HepG2 (cell line): ENCODE measurements around the gene FEM1B. TPM values are rescaled to one million over a fixed set of nuclear protein-coding genes. Genes with fewer than 3 reads are reported as not detected.
A peak's percentile ranks its signal among the peaks of the same experiment; 100 is the strongest.

ENCODE experiments used
- ATAC-seq: fragments of 200-7000 bp; cut with Tn5 transposase; 3 replicates; pipeline ENCODE4 v1.9.1; 2020; ENCODE audit warnings: mild to moderate bottlenecking, moderate library complexity
- BruUV-seq: library from RNA; stranded (reverse); fragments of 400-500 nt; replicated peaks from 2 replicates; lab custom pipeline; 2021; lab: Mats Ljungman, UMichigan
- CTCF ChIA-PET: fragments of 300-600 bp; formaldehyde crosslinking; extraction: SDS; loops from one replicate; lab custom pipeline; 2021; ENCODE audit warnings: low total read pairs, inconsistent platforms, low intra/inter-chr PET ratio; lab: Yijun Ruan, JAX
- POLR2A ChIA-PET: fragments of 350-600 bp; sonication (Branson Sonifier 250); formaldehyde crosslinking; loops from one replicate; lab custom pipeline; 2020; ENCODE audit warnings: antibody characterized with exemption, inconsistent platforms; lab: Yijun Ruan, JAX
- DNase-seq: peaks from one replicate; pipeline ENCODE4 v3.0.0-alpha.2; 2015; ENCODE audit warnings: low spot score
- FAIRE-seq: peaks from 3 replicates; lab custom pipeline; 2011; peaks lifted over from hg19 to GRCh38; lab: Jason Lieb, UNC
- H2AFZ ChIP-seq: one replicate; pipeline ENCODE4 v1.6.1; 2011; ENCODE audit warnings: low read length, inconsistent platforms
- H3K27ac ChIP-seq: fragments of 300-600 bp; 3 replicates; pipeline ENCODE4 v1.8.0; 2011; ENCODE audit warnings: mixed run types, mild to moderate bottlenecking, mixed read lengths, low read length, inconsistent platforms; ENCODE audit not compliant: insufficient read depth; ENCODE audit errors: extremely low read length
- H3K27me3 ChIP-seq, 2 experiments: fragments of 200-600 bp in 1 of 2; 2 replicates in 1 of 2; 3 replicates in 1 of 2; pipeline versions ENCODE4 v1.6.0 to v1.8.0; 2011; ENCODE audit warnings: low read length in 2 of 2, mild to moderate bottlenecking in 2 of 2, moderate library complexity in 2 of 2, inconsistent platforms in 1 of 2; ENCODE audit not compliant: insufficient read depth in 2 of 2, control insufficient read depth in 1 of 2
- H3K36me3 ChIP-seq, 2 experiments: fragments of 200-600 bp in 1 of 2; replicated peaks in 1 of 2; 2 replicates in 1 of 2; 3 replicates in 1 of 2; pipeline versions ENCODE4 v1.5.1 to v1.8.0; 2011; ENCODE audit warnings: low read length in 2 of 2, inconsistent platforms in 1 of 2; ENCODE audit not compliant: insufficient read depth in 2 of 2, control insufficient read depth in 1 of 2
- H3K4me1 ChIP-seq: 2 replicates; pipeline ENCODE4 v1.5.1; 2012; ENCODE audit warnings: low read length, inconsistent platforms; ENCODE audit not compliant: insufficient read depth
- H3K4me2 ChIP-seq: 2 replicates; pipeline ENCODE4 v1.6.0; 2011; ENCODE audit warnings: low read depth, low read length, inconsistent platforms
- H3K4me3 ChIP-seq, 3 experiments: fragments of 200-600 bp in 1 of 3; sonication (generic), shearing (Covaris generic) in 1 of 3; replicated peaks in 1 of 3; 2 replicates each; pipeline ENCODE4 v1.5.1; 2011 to 2016; ENCODE audit warnings: low read length in 3 of 3, inconsistent platforms in 2 of 3, low read depth in 2 of 3, mild to moderate bottlenecking in 2 of 3, control low read depth in 1 of 3, mixed read lengths in 1 of 3; ENCODE audit not compliant: insufficient read depth in 1 of 3
- H3K79me2 ChIP-seq: one replicate; pipeline ENCODE4 v1.6.1; 2011; ENCODE audit warnings: low read length, inconsistent platforms; ENCODE audit not compliant: insufficient read depth
- H3K9ac ChIP-seq: 2 replicates; pipeline ENCODE4 v1.6.0; 2011; ENCODE audit warnings: mild to moderate bottlenecking, low read depth, low read length, inconsistent platforms; ENCODE audit not compliant: insufficient read depth
- H3K9me3 ChIP-seq: 2 replicates; pipeline ENCODE4 v1.5.1; 2012; ENCODE audit warnings: mild to moderate bottlenecking, low read length
- H4K20me1 ChIP-seq: 2 replicates; pipeline ENCODE4 v1.6.0; 2011; ENCODE audit warnings: inconsistent platforms, mild to moderate bottlenecking, low read length, moderate library complexity; ENCODE audit not compliant: insufficient read depth
- ELF3 ChIP-seq: IDR thresholded peaks from 2 replicates; pipeline ENCODE4 v1.6.1; 2016; ENCODE audit warnings: missing genetic modification reagents, missing compliant biosample characterization
- KLF13 ChIP-seq: sonication (generic); formaldehyde crosslinking; IDR thresholded peaks from 2 replicates; pipeline ENCODE4 v1.4.0; 2020; ENCODE audit warnings: mild to moderate bottlenecking, missing genetic modification reagents
- NAIF1 ChIP-seq: sonication (generic); formaldehyde crosslinking; IDR thresholded peaks from 2 replicates; pipeline ENCODE4 v1.5.0; 2020; ENCODE audit warnings: mild to moderate bottlenecking, missing genetic modification reagents, borderline replicate concordance
- PHF20 ChIP-seq: sonication (generic); formaldehyde crosslinking; IDR thresholded peaks from 2 replicates; pipeline ENCODE4 v1.5.0; 2020; ENCODE audit warnings: mild to moderate bottlenecking, missing genetic modification reagents
- RBM39 ChIP-seq: fragments of 200-400 bp; formaldehyde crosslinking; IDR thresholded peaks from one replicate; pipeline ENCODE4 v1.6.1; 2018; ENCODE audit warnings: antibody characterized with exemption, mild to moderate bottlenecking, low read depth, low read length; ENCODE audit not compliant: poor library complexity, severe bottlenecking
- SALL1 ChIP-seq: sonication (generic); formaldehyde crosslinking; IDR thresholded peaks from 2 replicates; pipeline ENCODE4 v1.8.0; 2022; ENCODE audit warnings: mild to moderate bottlenecking, missing genetic modification reagents
- ZBTB44 ChIP-seq: sonication (generic); formaldehyde crosslinking; IDR thresholded peaks from 2 replicates; pipeline ENCODE4 v1.4.0; 2020; ENCODE audit warnings: missing genetic modification reagents
- ZBTB8A ChIP-seq: sonication (generic); formaldehyde crosslinking; IDR thresholded peaks from 2 replicates; pipeline ENCODE4 v1.4.0; 2020; ENCODE audit warnings: mild to moderate bottlenecking, low read depth, missing genetic modification reagents, borderline replicate concordance
- ZMYM3 ChIP-seq: sonication (generic); formaldehyde crosslinking; IDR thresholded peaks from 2 replicates; pipeline ENCODE4 v1.5.1; 2020; ENCODE audit warnings: mild to moderate bottlenecking, missing genetic modification reagents
- ZNF570 ChIP-seq: sonication (generic); formaldehyde crosslinking; IDR thresholded peaks from 2 replicates; pipeline ENCODE4 v1.4.0; 2020; ENCODE audit warnings: mild to moderate bottlenecking, missing genetic modification reagents, borderline replicate concordance
- ZNF615 ChIP-seq: sonication (generic); formaldehyde crosslinking; IDR thresholded peaks from 2 replicates; pipeline ENCODE4 v1.5.0; 2020; ENCODE audit warnings: mild to moderate bottlenecking, missing genetic modification reagents, borderline replicate concordance
- ZNF766 ChIP-seq: sonication (generic); formaldehyde crosslinking; IDR thresholded peaks from 2 replicates; pipeline ENCODE4 v1.5.0; 2020; ENCODE audit warnings: missing genetic modification reagents, borderline replicate concordance
- WGBS: methylation state at CpG from one replicate; pipeline ENCODE4 v1.1.6; 2017; ENCODE audit warnings: low lambda C conversion rate; 5-methylcytosine and 5-hydroxymethylcytosine counted together
- in situ Hi-C: cut with HindIII; loops from 2 replicates; pipeline ENCODE4 v1.10.0; 2017; ENCODE audit warnings: low pct_unique_long_range_greater_than_20kb; ENCODE audit not compliant: extremely low pct_ligation_motif_present
- intact Hi-C: fragments of 100-400 bp; cut with micrococcal nuclease; formaldehyde crosslinking; loops from one replicate; pipeline ENCODE4 v1.10.0; 2022; ENCODE audit not compliant: unreplicated experiment
- polyA plus RNA-seq, 8 experiments: library from polyadenylated mRNA; depleted of rRNA in 3 of 8; stranded (reverse) in 7 of 8; unstranded in 1 of 8; fragments of >200 nt; fragmentation: Illumina TruSeq in 4 of 8; extraction: Trizol in 4 of 8; gene quantifications; 2 replicates each; pipeline versions ENCODE4 v1.2.1 to v1.2.3, GENCODE V29; 2011 to 2016; ENCODE audit warnings: low read depth in 4 of 8, missing spikeins in 1 of 8, mixed read lengths in 1 of 8; ENCODE audit not compliant: insufficient read depth in 1 of 8
- total RNA-seq, 5 experiments: library from RNA; depleted of rRNA; stranded (reverse); fragments of >200 nt; fragmentation: Illumina TruSeq; extraction: Trizol; gene quantifications; 2 replicates each; pipeline ENCODE4 v1.2.3, GENCODE V29; 2016; ENCODE audit warnings: low read depth in 1 of 5

Gene FEM1B
- total and polyA plus RNA-seq, 2 of the 13 experiments (the other 11 are each of a cell fraction or from before 2014, with no cell fraction given), result 38.1 to 40.0 TPM

GRCh38 chr15:68307131-68307928 is 29.8 kb downstream of the FEM1B start:
- CTCF ChIA-PET, result interaction anchor here (1.0 to 1.8 kb wide), 5 partner anchors 9 to 76 kb away, joined by 4 to 19 read pairs (median 5); partner anchors contain the start of gene FEM1B
- in situ Hi-C loops, result loop anchor here (5.0 kb wide), 1 partner anchor 65 kb away; no protein-coding TSS in a partner anchor
- ATAC-seq, result no peak

More at GRCh38 chr15:68307131-68307928, 29.8 kb downstream of the FEM1B start:
- POLR2A ChIA-PET, result interaction anchor here (0.9 to 1.1 kb wide), 3 partner anchors 7 to 30 kb away, joined by 3 to 6 read pairs (median 3); partner anchors contain the start of gene FEM1B
- Histone ChIP-seq H4K20me1 (no peaks in the 10 kb centered on the region), H2AFZ (no peak overlapping the region), H3K4me3 (no peak overlapping the region), H3K36me3 (no peaks in the 10 kb centered on the region), H3K27ac (no peak overlapping the region), H3K27me3 (peaks cover 0 to 10% of the 10 kb centered on the region in 2 experiments; a peak in 3 of 5 replicates), H3K9ac (no peak overlapping the region), H3K4me1 (peaks cover 65% of the 10 kb centered on the region)
- intact Hi-C loops, result loop anchor here (5.0 kb wide), 1 partner anchor 465 kb away; no protein-coding TSS in a partner anchor
- DNase-seq (no peak), FAIRE-seq (no peak)
- no TSS peak for BruUV-seq
- TF ChIP-seq ZNF766 (CRISPR knock-in tag), result no peak
- no peak for TF ChIP-seq RBM39
- no peak for TF ChIP-seq PHF20 (CRISPR knock-in tag)
- no peak for TF ChIP-seq ZNF570 (CRISPR knock-in tag)
- TF ChIP-seq ELF3 (CRISPR knock-in tag), result no peak
- TF ChIP-seq NAIF1 (CRISPR knock-in tag), result no peak
- TF ChIP-seq ZBTB44 (CRISPR knock-in tag), result no peak
- no peak for TF ChIP-seq ZMYM3 (CRISPR knock-in tag)
- no peak for TF ChIP-seq SALL1 (CRISPR knock-in tag)
- TF ChIP-seq KLF13, result no peak
- TF ChIP-seq ZBTB8A (CRISPR knock-in tag), result no peak
- no peak for TF ChIP-seq ZNF615 (CRISPR knock-in tag)
- TF ChIP-seq, all 625 proteins: peak for 0
- peaks cover 5% of the 10 kb centered on the region; the same call in 1 of the 2 replicates for H3K9me3 ChIP-seq
- no peaks in the 10 kb centered on the region for H3K79me2 ChIP-seq
- WGBS, result 65% methylated on average over 7 of the region's 14 CpGs
- H3K4me2 ChIP-seq, result peak overlapping the region; percentile 35; the same call in 1 of the 2 replicates
